ENCODE results near the gene IL4.

The IL4 gene

DNA sequence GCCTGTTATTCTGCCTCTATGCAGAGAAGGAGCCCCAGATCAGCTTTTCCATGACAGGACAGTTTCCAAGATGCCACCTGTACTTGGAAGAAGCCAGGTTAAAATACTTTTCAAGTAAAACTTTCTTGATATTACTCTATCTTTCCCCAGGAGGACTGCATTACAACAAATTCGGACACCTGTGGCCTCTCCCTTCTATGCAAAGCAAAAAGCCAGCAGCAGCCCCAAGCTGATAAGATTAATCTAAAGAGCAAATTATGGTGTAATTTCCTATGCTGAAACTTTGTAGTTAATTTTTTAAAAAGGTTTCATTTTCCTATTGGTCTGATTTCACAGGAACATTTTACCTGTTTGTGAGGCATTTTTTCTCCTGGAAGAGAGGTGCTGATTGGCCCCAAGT, 301 bp upstream of the IL4 start:
- DNase-seq, result peak; percentile 64 to 71
- TF ChIP-seq POLR2A (IDR thresholded peaks at IDR 0.05; ENCODE audit: low read length), result no peak
- no peak for TF ChIP-seq GATA1 (IDR thresholded peaks at IDR 0.05; ENCODE audit: low read depth, low read length)

DNA sequence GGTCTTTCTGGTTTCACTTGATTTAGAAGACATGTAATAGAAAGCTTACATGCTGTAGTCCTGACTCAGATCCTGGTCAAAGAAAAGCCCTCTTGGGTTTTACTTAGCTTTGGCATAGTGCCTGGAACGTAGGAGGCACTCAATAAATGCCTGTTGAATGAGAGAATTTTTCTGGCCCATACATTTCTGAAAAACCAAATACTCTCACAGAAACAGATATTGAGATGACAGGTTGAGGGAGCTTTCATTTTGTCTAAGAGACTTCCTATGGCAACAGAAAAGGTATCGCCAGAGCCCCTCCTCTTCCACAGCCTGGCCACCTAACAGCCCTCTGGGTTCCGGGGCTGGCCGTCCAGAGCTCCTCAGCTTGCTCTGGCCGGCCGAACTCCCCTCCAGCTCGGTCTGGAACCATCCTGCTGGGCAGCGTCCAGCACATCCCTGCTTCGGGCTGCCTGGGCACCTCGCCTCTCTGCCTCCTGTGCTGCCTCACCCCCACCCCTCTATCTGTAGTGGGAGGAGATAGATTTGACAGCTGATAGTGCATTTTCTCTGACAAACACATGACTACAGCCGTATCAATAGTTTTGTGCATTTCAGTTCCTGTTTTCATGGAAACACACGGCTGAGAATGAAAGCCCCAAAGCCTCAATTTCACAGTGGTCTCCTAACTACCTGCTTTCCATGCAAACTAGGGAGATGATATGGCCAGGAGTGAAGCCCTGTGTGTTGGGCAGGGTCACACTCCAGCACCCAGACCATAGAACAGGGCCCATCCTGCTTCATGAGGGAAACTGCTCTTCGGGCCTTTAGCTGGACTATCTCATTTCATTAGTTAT, 1.1 kb downstream of the IL4 start:
- no peak for TF ChIP-seq POLR2A (IDR thresholded peaks at IDR 0.05; ENCODE audit: low read length)
- DNase-seq, result peak; percentile 32 to 53

DNA sequence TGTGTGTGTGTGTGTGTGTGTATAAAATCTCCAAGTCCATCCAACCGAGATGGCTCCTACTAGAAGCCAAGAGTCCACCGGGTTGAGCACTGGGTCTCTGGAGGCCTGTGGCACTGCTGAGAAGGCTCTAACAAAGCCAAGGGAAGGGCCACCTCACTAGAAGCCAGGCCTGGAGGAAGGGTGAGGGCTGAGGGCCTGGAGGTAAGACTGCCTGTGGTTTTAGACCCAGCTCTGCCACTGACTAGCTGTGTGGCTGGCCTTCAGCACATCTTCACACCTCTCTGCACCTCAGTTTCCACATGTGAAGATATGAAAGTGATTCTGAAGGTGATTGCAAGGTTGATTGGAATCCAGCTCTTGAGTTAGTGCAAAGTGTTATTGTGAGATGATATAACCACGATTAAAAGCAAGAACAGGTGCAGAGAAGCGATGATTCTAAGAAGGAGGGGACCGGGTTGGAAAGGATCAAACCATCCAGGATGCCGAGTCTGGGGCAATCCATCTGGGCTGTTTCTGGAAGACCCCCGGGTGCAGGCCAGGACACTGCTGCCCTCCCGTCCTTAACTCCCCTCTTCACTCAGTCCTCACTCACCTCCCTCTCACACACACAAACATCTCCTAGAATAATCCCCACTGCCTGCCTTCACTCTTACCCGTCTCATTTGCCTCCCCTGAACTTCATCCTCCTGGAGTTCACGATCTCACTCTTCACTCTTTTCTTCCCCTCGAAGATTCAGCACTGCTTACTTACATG, 2.3 kb downstream of the IL4 start:
- DNase-seq, result no peak
- TF ChIP-seq POLR2A (IDR thresholded peaks at IDR 0.05; ENCODE audit: low read length), result no peak
- no peak for TF ChIP-seq GATA1 (IDR thresholded peaks at IDR 0.05; ENCODE audit: low read depth, low read length)

DNA sequence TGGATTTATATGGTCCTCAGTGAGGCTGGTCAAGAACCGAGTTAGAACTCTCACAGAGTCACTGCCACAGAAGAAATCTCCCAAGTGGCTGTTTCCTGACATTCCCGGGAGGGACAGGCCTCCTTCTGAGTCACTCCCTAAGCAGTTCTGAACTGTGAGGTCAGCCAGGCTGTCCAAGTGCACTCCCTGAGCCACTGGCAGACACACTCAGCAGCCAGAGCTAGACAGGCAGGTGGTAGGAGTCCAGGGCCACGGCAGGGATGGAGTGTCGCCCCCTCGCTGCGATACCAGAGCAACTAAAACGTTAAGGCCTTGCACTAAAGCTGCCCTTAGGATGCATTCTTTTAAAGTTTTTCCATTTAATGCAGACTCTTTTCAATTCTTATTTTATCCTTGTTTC, 3.4 kb downstream of the IL4 start:
- TF ChIP-seq POLR2A (IDR thresholded peaks at IDR 0.05; ENCODE audit: low read length) (no peak), GATA1 (IDR thresholded peaks at IDR 0.05; ENCODE audit: low read depth, low read length) (no peak)
- DNase-seq, result peak in 1 of 2 experiments; percentile 26

DNA sequence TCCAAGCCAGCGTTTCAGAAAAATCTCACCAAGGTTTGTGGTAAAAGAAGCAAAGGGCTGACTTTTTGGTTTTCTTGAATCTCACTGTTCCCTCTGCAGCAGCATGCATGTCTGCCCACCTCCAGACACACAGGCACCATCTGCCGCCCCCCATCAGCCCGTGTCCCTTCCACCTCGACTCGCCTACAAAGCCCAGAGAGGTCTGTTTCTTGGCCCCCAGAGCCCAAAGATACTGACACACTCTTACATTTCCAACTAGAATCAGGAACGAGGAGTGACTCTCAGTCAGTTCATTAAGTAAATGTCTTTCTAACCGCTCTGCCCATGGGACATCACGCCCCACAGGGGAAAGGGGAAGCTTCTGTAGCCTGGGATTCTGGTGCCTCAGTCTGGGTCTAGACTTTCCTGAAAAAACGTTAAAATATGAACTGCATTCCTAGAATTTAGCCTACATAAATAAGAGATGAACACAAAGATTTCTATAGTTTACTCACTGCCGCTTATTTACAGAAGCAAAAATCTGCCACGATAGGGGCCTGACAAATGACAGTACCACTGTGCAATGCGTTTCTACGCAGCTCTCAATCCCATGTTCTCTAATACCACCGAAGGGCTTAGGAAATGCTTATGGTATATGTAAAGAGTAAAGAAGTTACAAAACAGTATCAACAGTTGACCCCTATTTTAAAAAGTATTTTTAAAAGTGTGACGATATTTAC, 4.1 kb downstream of the IL4 start:
- no peak for TF ChIP-seq GATA1 (IDR thresholded peaks at IDR 0.05; ENCODE audit: low read depth, low read length)
- TF ChIP-seq POLR2A (IDR thresholded peaks at IDR 0.05; ENCODE audit: low read length), result no peak
- no peak for DNase-seq

DNA sequence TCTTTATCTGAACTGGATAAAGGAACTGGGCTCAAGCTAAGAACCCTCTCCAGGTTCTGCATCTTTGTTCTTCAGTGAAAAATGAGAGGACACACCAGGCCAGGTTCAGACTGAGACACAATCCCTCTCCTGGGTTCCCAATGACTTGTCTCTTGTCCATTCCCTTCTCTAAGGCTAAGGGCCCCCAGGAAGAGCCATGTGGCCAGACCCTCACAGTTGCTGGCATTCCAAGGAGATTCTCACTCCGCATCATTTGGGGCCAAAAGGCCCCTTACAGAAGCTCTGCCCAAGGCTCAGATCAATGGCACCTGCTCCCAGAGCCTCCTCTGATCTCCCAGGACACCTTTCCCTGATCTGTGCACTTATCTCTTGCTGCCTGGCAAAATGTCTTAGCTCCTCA, 4.9 kb downstream of the IL4 start:
- no peak for DNase-seq
- TF ChIP-seq POLR2A (IDR thresholded peaks at IDR 0.05; ENCODE audit: low read length), result no peak
- no peak for TF ChIP-seq GATA1 (IDR thresholded peaks at IDR 0.05; ENCODE audit: low read depth, low read length)

DNA sequence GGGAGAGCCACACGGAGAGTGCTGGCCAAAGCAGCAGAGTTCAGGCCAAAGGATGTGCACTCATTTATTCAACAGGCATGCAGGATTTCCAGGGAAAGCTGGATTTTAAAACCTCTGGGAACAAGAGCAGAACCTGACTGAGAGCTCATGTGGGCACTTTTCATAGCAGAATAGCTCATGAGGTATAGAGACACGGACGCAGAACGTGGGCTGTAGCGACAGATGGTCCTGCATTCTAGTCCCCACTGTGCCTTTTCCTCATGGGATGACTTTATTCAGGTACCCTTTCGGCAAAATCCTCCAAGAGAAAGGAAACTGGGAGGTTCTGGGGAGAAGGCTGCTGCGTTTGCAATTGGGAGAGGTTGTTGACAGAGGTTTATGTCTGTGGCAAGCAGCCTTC, 5.4 kb downstream of the IL4 start:
- no peak for TF ChIP-seq POLR2A (IDR thresholded peaks at IDR 0.05; ENCODE audit: low read length)
- no peak for TF ChIP-seq GATA1 (IDR thresholded peaks at IDR 0.05; ENCODE audit: low read depth, low read length)
- no peak for DNase-seq

DNA sequence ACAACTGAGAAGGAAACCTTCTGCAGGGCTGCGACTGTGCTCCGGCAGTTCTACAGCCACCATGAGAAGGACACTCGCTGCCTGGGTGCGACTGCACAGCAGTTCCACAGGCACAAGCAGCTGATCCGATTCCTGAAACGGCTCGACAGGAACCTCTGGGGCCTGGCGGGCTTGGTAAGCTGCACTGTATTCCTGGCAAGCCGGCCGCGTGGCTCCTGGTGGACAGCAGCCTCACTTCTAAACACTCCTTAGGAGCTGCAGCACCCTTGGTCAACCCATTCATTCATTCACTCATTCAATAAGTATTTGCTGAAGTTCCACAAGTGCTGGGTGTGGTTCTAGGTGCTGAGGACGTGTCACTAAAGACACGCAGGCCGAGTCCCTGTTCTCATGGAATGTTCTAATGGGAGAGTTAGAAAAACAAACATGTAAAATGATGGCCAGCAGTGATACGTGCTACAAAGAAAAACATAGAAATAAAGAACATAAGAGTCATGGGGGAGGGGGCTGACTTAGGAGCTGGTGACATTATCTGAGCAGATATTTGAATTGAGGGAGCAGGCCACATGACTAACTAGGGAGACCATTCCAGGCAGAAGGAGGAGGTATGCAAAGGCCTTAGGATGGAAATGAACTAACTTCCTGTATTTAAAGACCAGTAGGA, 6.1 kb downstream of the IL4 start:
- TF ChIP-seq POLR2A (IDR thresholded peaks at IDR 0.05; ENCODE audit: low read length) (no peak), GATA1 (IDR thresholded peaks at IDR 0.05; ENCODE audit: low read depth, low read length) (no peak)

DNA sequence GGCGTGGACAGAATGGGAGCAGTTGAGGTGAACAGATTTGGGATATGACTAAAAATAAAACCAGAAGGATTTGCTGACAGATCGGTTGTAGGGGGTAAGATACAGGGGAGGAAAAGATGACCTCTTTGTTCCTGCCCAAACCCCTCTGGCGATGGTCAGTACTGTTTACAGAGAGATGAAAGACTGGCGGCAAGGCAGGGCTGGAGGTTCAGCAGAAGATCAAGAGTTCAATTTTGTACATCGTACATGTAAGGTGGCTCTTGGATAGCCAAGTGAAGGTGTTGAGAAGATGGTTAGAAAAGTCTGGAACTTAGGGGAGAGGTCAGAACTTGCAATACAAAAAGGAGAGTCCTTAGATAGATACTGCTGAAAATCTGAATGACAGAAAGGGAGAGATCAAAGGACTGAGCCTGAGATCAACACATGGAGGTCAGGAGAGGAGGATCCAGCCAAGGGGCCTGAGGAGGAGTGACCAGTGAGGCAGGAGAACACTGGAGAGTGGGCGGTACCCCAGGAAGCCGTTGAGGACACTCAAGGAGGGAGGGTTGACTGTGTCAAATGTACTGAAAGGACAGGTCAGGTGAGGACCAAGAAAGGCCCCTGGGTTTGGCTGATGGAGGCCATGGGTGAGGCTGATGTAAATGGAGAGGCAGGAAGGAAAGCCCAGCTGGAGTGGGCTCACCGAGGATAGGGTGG, 7.1 kb downstream of the IL4 start:
- TF ChIP-seq POLR2A (IDR thresholded peaks at IDR 0.05; ENCODE audit: low read length) (no peak), GATA1 (IDR thresholded peaks at IDR 0.05; ENCODE audit: low read depth, low read length) (no peak)
- DNase-seq, result no peak

More for the DNA sequence above, 6.1 kb downstream of the IL4 start:
- no peak for DNase-seq

DNA sequence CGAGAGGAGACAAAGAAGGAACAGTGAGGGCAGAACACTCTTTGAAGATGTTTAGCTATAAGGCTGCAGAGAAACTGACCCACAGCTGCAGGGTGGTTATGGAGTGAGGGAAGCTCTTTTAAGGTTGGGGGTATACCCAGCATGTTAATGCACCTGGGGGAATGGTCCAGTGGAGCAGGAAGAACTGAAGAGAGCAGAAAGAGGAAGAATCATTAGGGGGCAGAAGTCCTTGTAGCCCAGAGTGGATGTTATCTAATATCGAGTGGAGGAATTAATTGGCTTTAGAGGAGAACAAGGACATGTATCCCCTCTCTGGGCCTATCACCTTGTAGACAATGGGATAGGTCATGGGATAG, 7.7 kb downstream of the IL4 start:
- no peak for DNase-seq
- TF ChIP-seq GATA1 (IDR thresholded peaks at IDR 0.05; ENCODE audit: low read depth, low read length), result no peak
- no peak for TF ChIP-seq POLR2A (IDR thresholded peaks at IDR 0.05; ENCODE audit: low read length)

DNA sequence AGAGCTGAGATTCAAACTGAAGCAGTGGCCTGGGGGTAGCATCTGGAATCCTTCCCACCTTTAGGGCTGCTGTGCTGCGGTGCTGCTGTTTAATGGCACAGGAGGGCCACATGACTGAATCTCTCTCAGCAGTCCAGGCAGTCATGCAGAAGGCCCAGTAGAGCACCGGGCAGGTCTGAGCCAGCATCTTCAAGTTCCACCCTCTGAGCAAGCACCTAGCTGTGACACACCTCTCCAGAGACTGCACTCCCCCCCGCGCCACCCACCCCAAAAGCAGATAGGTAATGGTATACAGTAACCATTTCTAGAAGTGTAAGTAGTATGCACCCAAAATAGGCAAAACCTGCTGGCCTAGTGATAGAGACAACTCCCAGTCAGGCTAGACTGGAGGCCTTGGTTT, 8.2 kb downstream of the IL4 start:
- TF ChIP-seq GATA1 (IDR thresholded peaks at IDR 0.05; ENCODE audit: low read depth, low read length), result no peak
- TF ChIP-seq POLR2A (IDR thresholded peaks at IDR 0.05; ENCODE audit: low read length), result no peak
- DNase-seq, result no peak

DNA sequence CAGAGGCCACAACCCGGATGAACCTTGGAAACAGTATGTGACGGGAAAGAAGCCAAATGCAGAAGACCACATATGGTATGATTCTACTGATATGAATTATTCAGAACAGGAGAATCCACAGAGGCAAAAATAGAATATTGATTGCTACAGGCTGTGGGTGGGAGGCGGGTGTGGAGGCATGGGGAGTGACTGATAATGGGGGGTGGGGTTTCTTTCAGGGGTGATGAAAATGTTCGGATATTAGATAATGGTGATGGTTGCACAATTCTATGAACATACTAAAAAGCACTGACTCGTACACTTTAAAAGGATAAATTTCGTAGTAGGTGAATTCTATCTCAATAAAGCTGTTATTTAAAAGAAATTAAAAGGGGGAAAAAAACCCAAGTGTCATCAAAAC, 10.7 kb downstream of the IL4 start:
- peak; percentile 85 to 91 for DNase-seq
- no peak for TF ChIP-seq GATA1 (IDR thresholded peaks at IDR 0.05; ENCODE audit: low read depth, low read length)
- TF ChIP-seq POLR2A (IDR thresholded peaks at IDR 0.05; ENCODE audit: low read length), result no peak
